Kidney epithelial cell (primary cell): ENCODE results near the gene QPCT. TPM values are rescaled to one million over a fixed set of nuclear protein-coding genes. Genes with fewer than 3 reads are reported as not detected.

Experiments used
- DNase-seq: peaks from one replicate; pipeline ENCODE4 v3.0.0-alpha.2; 2010; ENCODE audit warnings: low read depth
- H3K27me3 ChIP-seq: 2 replicates; pipeline ENCODE4 v1.6.0; 2011; ENCODE audit warnings: low read length; ENCODE audit not compliant: control insufficient read depth, insufficient read depth
- H3K36me3 ChIP-seq: 2 replicates; pipeline ENCODE4 v1.5.1; 2011; ENCODE audit warnings: low read length; ENCODE audit not compliant: control insufficient read depth, insufficient read depth
- H3K4me3 ChIP-seq: 2 replicates; pipeline ENCODE4 v1.5.1; 2011; ENCODE audit warnings: low read depth, mild to moderate bottlenecking, control low read depth, low read length
- total RNA-seq: library from RNA; depleted of rRNA; stranded (reverse); fragments of >200 nt; gene quantifications from 2 replicates; pipeline ENCODE4 v1.2.3, GENCODE V29; 2015
- TF ChIP-seq, protein P1 (sequence below): IDR thresholded peaks from 2 replicates; pipeline ENCODE4 v1.5.1; 2011; ENCODE audit warnings: mild to moderate bottlenecking, moderate library complexity, low read length, control low read depth, inconsistent platforms; ENCODE audit not compliant: insufficient read depth, poor library complexity, severe bottlenecking

QPCT gene
- total RNA-seq, 1 donor from 2014 or later = 35.4 TPM

DNA sequence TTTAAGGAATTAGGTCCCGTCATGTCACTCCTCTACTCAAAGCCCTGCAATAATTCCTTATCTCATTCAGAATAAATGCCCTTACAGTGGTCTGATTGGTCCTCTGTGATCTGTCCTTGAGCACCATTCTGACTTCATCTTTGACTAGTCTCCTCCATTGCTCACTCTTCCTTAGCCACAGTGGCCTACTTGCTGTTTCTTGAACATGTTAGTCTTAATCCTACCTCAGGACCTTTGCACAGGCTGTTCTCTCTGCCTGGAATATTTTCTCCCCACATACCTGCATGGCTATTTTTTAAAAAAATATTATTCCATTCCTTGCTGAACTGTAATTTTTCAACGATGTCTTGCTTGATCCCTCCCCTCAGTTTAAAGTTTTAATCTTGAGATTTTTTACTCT, 48.0 kb downstream of the QPCT start:
- H3K27me3 ChIP-seq = no peaks in the 10 kb centered on the region
- no peak overlapping the region for H3K4me3 ChIP-seq
- no peaks in the 10 kb centered on the region for H3K36me3 ChIP-seq
- TF ChIP-seq, protein P1, sequence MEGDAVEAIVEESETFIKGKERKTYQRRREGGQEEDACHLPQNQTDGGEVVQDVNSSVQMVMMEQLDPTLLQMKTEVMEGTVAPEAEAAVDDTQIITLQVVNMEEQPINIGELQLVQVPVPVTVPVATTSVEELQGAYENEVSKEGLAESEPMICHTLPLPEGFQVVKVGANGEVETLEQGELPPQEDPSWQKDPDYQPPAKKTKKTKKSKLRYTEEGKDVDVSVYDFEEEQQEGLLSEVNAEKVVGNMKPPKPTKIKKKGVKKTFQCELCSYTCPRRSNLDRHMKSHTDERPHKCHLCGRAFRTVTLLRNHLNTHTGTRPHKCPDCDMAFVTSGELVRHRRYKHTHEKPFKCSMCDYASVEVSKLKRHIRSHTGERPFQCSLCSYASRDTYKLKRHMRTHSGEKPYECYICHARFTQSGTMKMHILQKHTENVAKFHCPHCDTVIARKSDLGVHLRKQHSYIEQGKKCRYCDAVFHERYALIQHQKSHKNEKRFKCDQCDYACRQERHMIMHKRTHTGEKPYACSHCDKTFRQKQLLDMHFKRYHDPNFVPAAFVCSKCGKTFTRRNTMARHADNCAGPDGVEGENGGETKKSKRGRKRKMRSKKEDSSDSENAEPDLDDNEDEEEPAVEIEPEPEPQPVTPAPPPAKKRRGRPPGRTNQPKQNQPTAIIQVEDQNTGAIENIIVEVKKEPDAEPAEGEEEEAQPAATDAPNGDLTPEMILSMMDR = no peak
- DNase-seq = no peak

- Histone ChIP-seq H3K4me3 (no peak overlapping the region), H3K36me3 (no peaks in the 10 kb centered on the region), H3K27me3 (no peaks in the 10 kb centered on the region)
- no peak for DNase-seq
- TF ChIP-seq, protein P1 = no peak
Observed at GRCh38 chr2:37394263-37394662, 49.8 kb downstream of the QPCT start.

GRCh38 chr2:37394796-37395555, 50.5 kb downstream of the QPCT start:
- Histone ChIP-seq H3K4me3 (no peak overlapping the region), H3K36me3 (no peaks in the 10 kb centered on the region), H3K27me3 (no peaks in the 10 kb centered on the region)
- TF ChIP-seq, protein P1 = no peak
- DNase-seq = no peak

GRCh38 chr2:37396890-37397565, 52.6 kb downstream of the QPCT start:
- H3K27me3 ChIP-seq = no peaks in the 10 kb centered on the region
- TF ChIP-seq, protein P1 = no peak
- H3K36me3 ChIP-seq = no peaks in the 10 kb centered on the region
- no peak for DNase-seq
- no peak overlapping the region for H3K4me3 ChIP-seq

DNA sequence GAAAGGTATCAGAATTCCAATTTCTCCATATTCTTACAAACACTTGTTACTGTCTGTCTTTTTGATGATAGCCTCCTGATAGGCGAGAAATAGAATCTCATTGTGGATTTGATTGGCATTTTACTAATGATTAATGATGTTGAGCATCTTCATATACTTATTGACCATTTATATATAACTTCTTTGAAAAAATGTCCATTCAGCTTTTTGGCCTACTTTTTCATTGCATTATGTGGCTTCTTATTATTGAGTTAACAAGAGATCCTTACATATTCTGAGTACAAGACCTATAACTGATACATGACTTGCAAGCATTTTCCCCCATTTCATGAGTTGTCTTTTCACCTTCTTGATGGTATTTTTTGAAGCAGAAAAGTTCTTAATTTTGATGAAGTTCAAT, 54.6 kb downstream of the QPCT start:
- no peaks in the 10 kb centered on the region for H3K27me3 ChIP-seq
- no peak for DNase-seq
- no peak overlapping the region for H3K4me3 ChIP-seq
- TF ChIP-seq, protein P1 = no peak
- no peaks in the 10 kb centered on the region for H3K36me3 ChIP-seq

DNA sequence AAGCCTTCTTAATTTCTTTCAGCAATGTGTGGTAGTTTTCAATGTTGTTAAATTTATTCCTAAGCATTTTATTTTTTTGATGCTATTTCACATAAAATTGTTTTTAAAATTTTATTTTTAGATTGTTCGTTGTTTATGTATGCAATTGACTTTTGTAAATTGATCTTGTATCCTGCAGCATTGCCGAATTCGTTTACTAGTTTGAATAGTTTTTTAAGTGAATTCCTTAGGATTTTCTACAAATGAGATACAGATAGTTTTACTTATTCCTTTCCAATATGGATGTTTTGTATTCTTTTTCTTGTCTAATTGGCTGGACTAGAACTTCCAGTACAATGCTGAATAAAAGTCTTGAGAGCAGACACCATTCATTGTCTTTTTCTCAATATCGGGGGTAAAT, 55.6 kb downstream of the QPCT start:
- TF ChIP-seq, protein P1 = no peak
- H3K27me3 ChIP-seq = no peaks in the 10 kb centered on the region
- no peak for DNase-seq

More for the DNA sequence above, 55.6 kb downstream of the QPCT start:
- H3K36me3 ChIP-seq = no peaks in the 10 kb centered on the region
- no peak overlapping the region for H3K4me3 ChIP-seq
